ENCODE results near the gene PC. TPM values are rescaled to one million over a fixed set of nuclear protein-coding genes. Genes with fewer than 3 reads are reported as not detected.

Gene PC
- total and polyA plus RNA-seq, 4 experiments from 2014 or later, result 2.9 to 7.7 (median 5.4) TPM

DNA sequence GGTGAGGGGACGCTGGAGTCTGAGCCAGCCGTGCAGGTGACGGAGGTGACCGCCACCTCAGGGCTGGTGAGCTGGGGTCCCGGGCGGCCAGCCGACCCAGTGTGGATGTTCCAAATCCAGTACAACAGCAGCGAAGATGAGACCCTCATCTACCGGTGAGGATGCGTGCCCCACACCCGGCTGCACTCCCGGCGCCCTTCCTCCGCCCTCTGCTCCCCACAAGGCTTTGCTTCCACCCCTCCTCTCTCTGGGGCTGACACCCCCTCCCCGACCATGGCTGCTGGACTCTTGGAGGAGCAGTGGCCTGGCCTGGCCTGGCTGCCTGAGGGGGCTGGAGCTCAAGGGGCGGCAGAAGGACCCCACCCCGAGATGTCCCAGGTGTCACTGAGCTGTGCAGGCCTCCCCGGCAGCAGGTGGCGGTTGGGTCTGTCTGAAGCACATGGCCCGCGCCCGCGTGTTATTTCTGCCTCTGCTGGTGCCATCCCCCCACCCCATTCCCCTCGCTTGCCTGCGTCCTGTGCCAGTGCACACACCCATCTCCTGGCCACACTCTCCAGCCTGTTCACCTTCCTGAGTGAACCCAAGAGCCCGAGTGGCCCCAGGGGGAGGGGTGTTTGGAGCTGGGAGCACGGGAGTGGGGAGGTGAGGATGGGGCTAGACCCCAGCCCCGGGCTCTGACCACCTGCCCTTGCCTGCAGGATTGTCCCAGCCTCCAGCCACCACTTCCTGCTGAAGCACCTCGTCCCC is 99.1 kb downstream of the PC start:
- H3K27ac Mint-ChIP-seq, result no peak overlapping the region
- no peaks in the 10 kb centered on the region for H3K27me3 Mint-ChIP-seq
- ChIA-PET CTCF (ENCODE audit: partially characterized antibody) (no interaction called here), POLR2A (ENCODE audit: partially characterized antibody) (no interaction called here)
- DNase-seq, result no peak
- Histone ChIP-seq H3K36me3 (ENCODE audit: insufficient read depth, low read length) (no peaks in the 10 kb centered on the region), H3K4me3 (ENCODE audit: low read length in 2 of 2) (no peak overlapping the region), H3K27me3 (ENCODE audit: insufficient read depth, low read length) (no peaks in the 10 kb centered on the region), H3K4me1 (ENCODE audit: insufficient read depth, low read length) (peaks cover 6% of the 10 kb centered on the region), H3K9me3 (ENCODE audit: control insufficient read depth in 1 of 2, low read length in 2 of 2) (no peaks in the 10 kb centered on the region), H3K27ac (ENCODE audit: low read depth, low read length) (no peak overlapping the region)
- peaks cover 2 to 18% (median 8%) of the 10 kb centered on the region in 4 donors for H3K4me1 Mint-ChIP-seq
- no peaks in the 10 kb centered on the region for H3K36me3 Mint-ChIP-seq
- intact Hi-C loops (cut with micrococcal nuclease), result no loop called here
- peak overlapping the region in 1 of 8 donors; percentile 38 for H3K4me3 Mint-ChIP-seq
- H3K9me3 Mint-ChIP-seq, result peaks cover 0 to 2% (median 0%) of the 10 kb centered on the region in 8 donors

DNA sequence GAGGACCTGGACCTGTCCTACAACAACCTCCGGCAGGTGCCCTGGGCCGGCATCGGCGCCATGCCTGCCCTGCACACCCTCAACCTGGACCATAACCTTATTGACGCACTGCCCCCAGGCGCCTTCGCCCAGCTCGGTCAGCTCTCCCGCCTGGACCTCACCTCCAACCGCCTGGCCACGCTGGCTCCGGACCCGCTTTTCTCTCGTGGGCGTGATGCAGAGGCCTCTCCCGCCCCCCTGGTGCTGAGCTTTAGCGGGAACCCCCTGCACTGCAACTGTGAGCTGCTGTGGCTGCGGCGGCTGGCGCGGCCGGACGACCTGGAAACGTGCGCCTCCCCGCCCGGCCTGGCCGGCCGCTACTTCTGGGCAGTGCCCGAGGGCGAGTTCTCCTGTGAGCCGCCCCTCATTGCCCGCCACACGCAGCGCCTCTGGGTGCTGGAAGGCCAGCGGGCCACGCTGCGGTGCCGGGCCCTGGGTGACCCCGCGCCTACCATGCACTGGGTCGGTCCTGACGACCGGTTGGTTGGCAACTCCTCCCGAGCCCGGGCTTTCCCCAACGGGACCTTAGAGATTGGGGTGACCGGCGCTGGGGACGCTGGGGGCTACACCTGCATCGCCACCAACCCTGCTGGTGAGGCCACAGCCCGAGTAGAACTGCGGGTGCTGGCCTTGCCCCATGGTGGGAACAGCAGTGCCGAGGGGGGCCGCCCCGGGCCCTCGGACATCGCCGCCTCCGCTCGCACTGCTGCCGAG is 99.8 kb downstream of the PC start:
- ChIA-PET POLR2A (ENCODE audit: partially characterized antibody) (no interaction called here), CTCF (ENCODE audit: partially characterized antibody) (no interaction called here)
- intact Hi-C loops (cut with micrococcal nuclease), result no loop called here
- Mint-ChIP-seq H3K27ac (no peak overlapping the region), H3K4me3 (peak overlapping the region; percentile 24 to 80 (median 52)), H3K4me1 (peaks cover 2 to 24% (median 10%) of the 10 kb centered on the region in 4 donors), H3K9me3 (peaks cover 0 to 4% (median 0%) of the 10 kb centered on the region in 8 donors), H3K36me3 (no peaks in the 10 kb centered on the region), H3K27me3 (no peaks in the 10 kb centered on the region)
- no peak overlapping the region for H3K4me3 ChIP-seq (ENCODE audit: low read length in 2 of 2)
- no peaks in the 10 kb centered on the region for H3K9me3 ChIP-seq (ENCODE audit: control insufficient read depth in 1 of 2, low read length in 2 of 2)
- H3K27ac ChIP-seq (ENCODE audit: low read depth, low read length), result no peak overlapping the region
- H3K4me1 ChIP-seq (ENCODE audit: insufficient read depth, low read length), result peaks cover 6% of the 10 kb centered on the region
- H3K36me3 ChIP-seq (ENCODE audit: insufficient read depth, low read length), result no peaks in the 10 kb centered on the region
- DNase-seq, result no peak
- no peaks in the 10 kb centered on the region for H3K27me3 ChIP-seq (ENCODE audit: insufficient read depth, low read length)

DNA sequence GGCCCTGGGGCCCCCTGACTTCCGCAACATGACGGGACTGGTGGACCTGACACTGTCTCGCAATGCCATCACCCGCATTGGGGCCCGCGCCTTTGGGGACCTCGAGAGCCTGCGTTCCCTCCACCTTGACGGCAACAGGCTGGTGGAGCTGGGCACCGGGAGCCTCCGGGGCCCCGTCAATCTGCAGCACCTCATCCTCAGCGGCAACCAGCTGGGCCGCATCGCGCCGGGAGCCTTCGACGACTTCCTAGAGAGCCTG is 100.3 kb downstream of the PC start:
- Mint-ChIP-seq H3K9me3 (peaks cover 0 to 4% (median 0%) of the 10 kb centered on the region in 8 donors), H3K36me3 (no peaks in the 10 kb centered on the region), H3K4me1 (peaks cover 2 to 24% (median 10%) of the 10 kb centered on the region in 4 donors), H3K4me3 (peak overlapping the region; percentile 24 to 83 (median 58)), H3K27ac (no peak overlapping the region), H3K27me3 (no peaks in the 10 kb centered on the region)
- POLR2A ChIA-PET (ENCODE audit: partially characterized antibody), result interaction anchor here (0.8 kb wide), 1 partner anchor 15 kb away, joined by 6 read pairs; no protein-coding TSS in a partner anchor
- H3K36me3 ChIP-seq (ENCODE audit: insufficient read depth, low read length), result no peaks in the 10 kb centered on the region
- DNase-seq, result no peak
- H3K4me3 ChIP-seq (ENCODE audit: low read length in 2 of 2), result no peak overlapping the region
- H3K27ac ChIP-seq (ENCODE audit: low read depth, low read length), result no peak overlapping the region
- CTCF ChIA-PET (ENCODE audit: partially characterized antibody), result no interaction called here
- intact Hi-C loops (cut with micrococcal nuclease), result no loop called here
- no peaks in the 10 kb centered on the region for H3K27me3 ChIP-seq (ENCODE audit: insufficient read depth, low read length)
- H3K9me3 ChIP-seq (ENCODE audit: control insufficient read depth in 1 of 2, low read length in 2 of 2), result no peaks in the 10 kb centered on the region
- H3K4me1 ChIP-seq (ENCODE audit: insufficient read depth, low read length), result peaks cover 6% of the 10 kb centered on the region

- peaks cover 2 to 24% (median 10%) of the 10 kb centered on the region in 4 donors for H3K4me1 Mint-ChIP-seq
- Histone ChIP-seq H3K4me3 (ENCODE audit: low read length in 2 of 2) (no peak overlapping the region), H3K27ac (ENCODE audit: low read depth, low read length) (no peak overlapping the region), H3K27me3 (ENCODE audit: insufficient read depth, low read length) (no peaks in the 10 kb centered on the region), H3K9me3 (ENCODE audit: control insufficient read depth in 1 of 2, low read length in 2 of 2) (no peaks in the 10 kb centered on the region), H3K4me1 (ENCODE audit: insufficient read depth, low read length) (peaks cover 6% of the 10 kb centered on the region), H3K36me3 (ENCODE audit: insufficient read depth, low read length) (no peaks in the 10 kb centered on the region)
- peak overlapping the region in 1 of 7 donors; percentile 12 for H3K27ac Mint-ChIP-seq
- H3K36me3 Mint-ChIP-seq, result no peaks in the 10 kb centered on the region
- DNase-seq, result no peak
- peak overlapping the region; percentile 52 to 85 (median 77) for H3K4me3 Mint-ChIP-seq
- CTCF ChIA-PET (ENCODE audit: partially characterized antibody), result no interaction called here
- POLR2A ChIA-PET (ENCODE audit: partially characterized antibody), result interaction anchor here (0.8 kb wide), 1 partner anchor 15 kb away, joined by 6 read pairs; no protein-coding TSS in a partner anchor
- peaks cover 0 to 4% (median 0%) of the 10 kb centered on the region in 8 donors for H3K9me3 Mint-ChIP-seq
- intact Hi-C loops (cut with micrococcal nuclease), result no loop called here
- no peaks in the 10 kb centered on the region for H3K27me3 Mint-ChIP-seq
These were observed 100.8 kb downstream of the PC start for GRCh38 chr11:66857234-66857926.

DNA sequence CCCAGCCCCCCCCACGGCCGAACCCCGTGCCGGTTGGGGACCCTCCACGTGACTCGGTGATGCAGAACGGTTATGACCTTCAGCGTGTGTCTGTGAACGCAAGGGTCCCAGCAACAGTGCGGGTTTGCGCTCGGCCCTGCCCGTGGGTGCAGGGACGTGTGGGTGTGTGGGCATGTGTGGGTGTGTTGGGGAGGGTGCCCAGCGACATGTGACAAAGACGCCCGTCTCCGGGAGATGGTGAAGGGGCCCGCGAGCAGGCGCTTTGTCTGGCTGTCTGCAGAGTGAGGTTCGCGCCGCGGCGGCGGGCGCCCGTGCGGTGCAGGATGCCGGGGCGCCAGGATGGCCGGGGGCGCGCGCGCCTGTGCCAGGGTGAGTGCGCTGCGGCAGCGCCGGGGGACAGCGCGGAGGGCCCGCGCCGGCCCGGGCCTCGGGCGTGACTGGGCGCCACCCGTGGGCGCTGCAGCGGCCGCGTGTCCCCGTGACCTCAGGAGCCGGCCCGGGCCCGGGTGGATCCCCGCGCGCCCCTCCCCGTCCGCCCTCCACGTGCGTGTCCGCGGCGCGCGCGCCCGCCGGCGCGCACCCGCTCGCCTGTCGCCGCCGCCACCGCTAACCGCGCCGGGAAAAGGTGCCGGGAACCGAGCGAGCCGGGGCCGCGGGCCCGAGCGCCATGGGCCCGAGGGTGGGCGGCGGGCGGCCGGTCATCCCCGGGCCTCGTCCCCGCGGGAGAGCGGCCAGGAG is 101.5 kb downstream of the PC start, which contains the start of gene LRFN4:
Gene LRFN4 (plus strand): TSS at position 569 of the 738 bp plus-strand sequence. CDS start 681 bp downstream, outside the sequence.
- H3K9me3 ChIP-seq (ENCODE audit: control insufficient read depth in 1 of 2, low read length in 2 of 2), result no peaks in the 10 kb centered on the region

More for the DNA sequence above, 101.5 kb downstream of the PC start, which contains the start of gene LRFN4:
- Mint-ChIP-seq H3K9me3 (peaks cover 0 to 4% (median 0%) of the 10 kb centered on the region in 8 donors), H3K27ac (peak within 1 kb of the TSS; percentile 79 to 92 (median 88)), H3K4me3 (peak within 1 kb of the TSS; percentile 83 to 93 (median 89)), H3K36me3 (no peaks in the 10 kb centered on the region), H3K4me1 (peaks cover 2 to 30% (median 16%) of the 10 kb centered on the region in 4 donors), H3K27me3 (no peaks in the 10 kb centered on the region)
- ChIA-PET CTCF (ENCODE audit: partially characterized antibody) (interaction anchor here (0.9 to 1.2 kb wide), 3 partner anchors 10 to 377 kb away, joined by 3 to 4 read pairs (median 3); partner anchors contain the start of gene DPP3), POLR2A (ENCODE audit: partially characterized antibody) (interaction anchor here (0.7 to 5.5 kb wide), 8 partner anchors 13 to 418 kb away, joined by 3 to 122 read pairs (median 3); partner anchors contain the start of genes DPP3, MRPL11, RBM14 and RBM4B)
- Histone ChIP-seq H3K27me3 (ENCODE audit: insufficient read depth, low read length) (no peaks in the 10 kb centered on the region), H3K4me3 (ENCODE audit: low read length in 2 of 2) (peak within 1 kb of the TSS; percentile 23 to 73), H3K36me3 (ENCODE audit: insufficient read depth, low read length) (no peaks in the 10 kb centered on the region), H3K27ac (ENCODE audit: low read depth, low read length) (peak within 1 kb of the TSS; percentile 60), H3K4me1 (ENCODE audit: insufficient read depth, low read length) (peaks cover 6% of the 10 kb centered on the region)
- intact Hi-C loops (cut with micrococcal nuclease), result loop anchor here (1.0 kb wide), 1 partner anchor 13 kb away; the partner anchor contains the start of gene RCE1
- DNase-seq, result peak; percentile 66 to 80 (median 70)
